NCI-H510A (cell line): ENCODE data around the gene ERFL.
"Not testable (repeated sequence)": the region's sequence is repeated elsewhere in the genome, so short reads cannot be mapped to it uniquely, and the experiment has no call there.

Source experiments
- DNase-seq: peaks from one replicate; lab custom pipeline; 2025; lab: John Stamatoyannopoulos, UW

The ERFL gene

GRCh38 chr19:41941410-41942202 lies 13.4 kb upstream of the ERFL start:
- DNase-seq = no peak

GRCh38 chr19:41940731-41941409 lies 12.6 kb upstream of the ERFL start:
- DNase-seq = no peak

GRCh38 chr19:41939861-41940730 lies 11.8 kb upstream of the ERFL start:
- peak; percentile 56 for DNase-seq

- not testable (repeated sequence) for DNase-seq
Measured at GRCh38 chr19:41939209-41939608, 11.0 kb upstream of the ERFL start.

- no peak for DNase-seq
Measured at GRCh38 chr19:41937525-41938468, 9.5 kb upstream of the ERFL start.

GRCh38 chr19:41936961-41937360 lies 8.7 kb upstream of the ERFL start:
- no peak for DNase-seq

- no peak for DNase-seq
Measured at GRCh38 chr19:41936416-41936850, 8.2 kb upstream of the ERFL start.

GRCh38 chr19:41935760-41936415 lies 7.6 kb upstream of the ERFL start:
- no peak for DNase-seq

- DNase-seq = peak; percentile 21
Measured at GRCh38 chr19:41934849-41935374, 6.7 kb upstream of the ERFL start.

GRCh38 chr19:41933693-41934426 lies 5.6 kb upstream of the ERFL start:
- DNase-seq = no peak

- DNase-seq = no peak
Measured at GRCh38 chr19:41932720-41933332, 4.6 kb upstream of the ERFL start.

- DNase-seq = no peak
Measured at GRCh38 chr19:41932259-41932719, 4.0 kb upstream of the ERFL start.

- no peak for DNase-seq
Measured at GRCh38 chr19:41930926-41931592, 2.8 kb upstream of the ERFL start.

- no peak for DNase-seq
Measured at GRCh38 chr19:41930322-41930722, 2.1 kb upstream of the ERFL start.

GRCh38 chr19:41929536-41930071 lies 1.4 kb upstream of the ERFL start:
- DNase-seq = no peak

GRCh38 chr19:41928754-41929535 lies 696 bp upstream of the ERFL start:
- no peak for DNase-seq

- DNase-seq = no peak
Measured at GRCh38 chr19:41927497-41928192, 604 bp downstream of the ERFL start.
